G401 (cell line): Measurements from ENCODE around the gene FOXD4L3. TPM values are rescaled to one million over a fixed set of nuclear protein-coding genes. Genes with fewer than 3 reads are reported as not detected.
"Not testable (repeated sequence)": the region's sequence is repeated elsewhere in the genome, so short reads cannot be mapped to it uniquely, and the experiment has no call there.

Source experiments
- DNase-seq: peaks from one replicate; pipeline ENCODE4 v3.0.0-alpha.2; 2015; ENCODE audit warnings: low spot score
- in situ Hi-C: cut with HindIII; loops from 2 replicates; pipeline ENCODE4 v1.10.0; 2016; ENCODE audit warnings: low sequenced_read_pairs, mixed read lengths
- total RNA-seq: library from RNA; depleted of rRNA; stranded (reverse); fragments of >200 nt; shearing (Covaris generic); gene quantifications from 2 replicates; pipeline ENCODE4 v1.2.3, GENCODE V29; 2014; rRNA removed

FOXD4L3 gene
- total RNA-seq, 1 experiment from 2014 or later, result not detected

- in situ Hi-C loops, result not testable (repeated sequence)
Observed at GRCh38 chr9:68342265-68343025, 39.8 kb downstream of the FOXD4L3 start.

GRCh38 chr9:68343242-68343641 is 40.6 kb downstream of the FOXD4L3 start:
- in situ Hi-C loops, result not testable (repeated sequence)
- DNase-seq, result peak; percentile 21

More at GRCh38 chr9:68342265-68343025, 39.8 kb downstream of the FOXD4L3 start:
- not testable (repeated sequence) for DNase-seq

- in situ Hi-C loops, result not testable (repeated sequence)
- DNase-seq, result peak; percentile 1
Observed at GRCh38 chr9:68343992-68344391, 41.3 kb downstream of the FOXD4L3 start.

- DNase-seq, in situ Hi-C loops: not testable (repeated sequence)
Observed at GRCh38 chr9:68351689-68352088, 49.0 kb downstream of the FOXD4L3 start.

Other genes with a start within 250 kb of the FOXD4L3 start
- gene ZNG1C, start 60.9 kb upstream of the FOXD4L3 start, total RNA-seq, result 7.1 and 12.6 TPM in 2 replicates
- 0.68 and 1.5 TPM in 2 replicates for gene PGM5, start 53.7 kb downstream of the FOXD4L3 start, total RNA-seq
- gene TMEM252, start 238.0 kb downstream of the FOXD4L3 start, total RNA-seq, result not detected in 2 replicates